Stromal cell of bone marrow (primary cell): ENCODE results near the gene PTPRA.
"Not testable (repeated sequence)": the region's sequence is repeated elsewhere in the genome, so short reads cannot be mapped to it uniquely, and the experiment has no call there.

Source experiments
- DNase-seq: peaks from one replicate; pipeline ENCODE4 v3.0.0-alpha.2; 2012; ENCODE audit warnings: low read depth

The PTPRA gene

DNA sequence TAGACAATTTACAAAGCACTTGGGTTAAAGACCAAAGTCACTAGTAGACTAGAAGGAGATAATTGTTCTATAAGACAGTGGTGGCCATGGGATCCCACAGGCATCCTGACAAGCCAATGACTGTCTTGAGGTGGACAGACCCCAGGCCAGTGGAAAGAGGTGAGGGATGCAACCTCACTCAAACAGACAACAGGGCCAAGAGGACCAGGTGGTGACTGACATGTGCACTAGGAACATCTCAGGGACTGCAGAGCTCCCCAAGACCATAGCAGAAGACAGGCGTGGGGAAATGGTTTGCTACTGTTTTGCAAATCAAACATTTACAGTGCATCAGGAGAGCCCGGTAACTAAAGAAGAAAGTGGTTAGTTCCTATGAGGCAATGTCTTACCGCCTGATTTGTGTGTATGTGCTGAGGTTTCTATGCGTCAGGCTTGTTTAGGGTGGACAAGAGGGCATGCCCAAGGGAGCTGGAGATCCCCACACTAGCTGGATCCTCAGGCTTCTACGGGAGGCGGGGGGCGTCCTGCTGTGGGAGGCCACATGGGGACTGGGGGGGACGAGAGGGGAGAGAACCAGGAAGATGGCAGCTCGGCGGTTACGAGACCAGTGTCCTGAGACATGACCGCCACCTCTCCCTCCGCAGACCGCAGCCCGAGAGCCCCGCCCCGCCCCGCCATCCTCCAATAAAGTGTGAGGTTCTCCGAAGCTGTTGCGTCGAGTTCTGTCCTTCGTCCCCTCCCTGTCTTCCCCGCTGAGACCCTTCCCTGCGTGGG, 171.9 kb downstream of the PTPRA start:
- peak; percentile 75 for DNase-seq

DNA sequence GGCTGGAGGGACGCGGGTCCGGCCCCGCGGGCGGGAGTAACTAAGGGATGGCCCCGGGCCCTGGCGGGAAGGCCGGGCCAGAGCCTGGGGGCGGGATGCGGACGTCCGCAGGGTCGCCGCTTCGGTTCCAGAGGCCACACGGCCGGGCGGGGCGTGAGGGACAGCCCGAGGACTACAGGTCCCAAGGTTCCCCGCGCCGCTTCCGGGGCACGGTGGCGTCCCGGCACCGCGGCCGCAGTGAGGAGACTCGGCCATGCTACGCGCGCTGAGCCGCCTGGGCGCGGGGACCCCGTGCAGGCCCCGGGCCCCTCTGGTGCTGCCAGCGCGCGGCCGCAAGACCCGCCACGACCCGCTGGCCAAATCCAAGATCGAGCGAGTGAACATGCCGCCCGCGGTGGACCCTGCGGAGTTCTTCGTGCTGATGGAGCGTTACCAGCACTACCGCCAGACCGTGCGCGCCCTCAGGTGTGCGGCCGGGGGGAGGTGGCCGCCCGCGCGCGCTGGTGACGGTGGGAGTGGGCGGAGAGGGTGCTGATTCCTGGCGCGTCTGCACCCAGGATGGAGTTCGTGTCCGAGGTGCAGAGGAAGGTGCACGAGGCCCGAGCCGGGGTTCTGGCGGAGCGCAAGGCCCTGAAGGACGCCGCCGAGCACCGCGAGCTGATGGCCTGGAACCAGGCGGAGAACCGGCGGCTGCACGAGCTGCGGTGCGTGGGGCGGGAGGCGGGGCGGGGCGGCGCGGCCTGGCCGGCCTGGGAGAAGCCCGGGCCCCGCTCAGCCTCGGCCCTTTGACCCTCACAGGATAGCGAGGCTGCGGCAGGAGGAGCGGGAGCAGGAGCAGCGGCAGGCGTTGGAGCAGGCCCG, 172.8 kb downstream of the PTPRA start, which contains the start of gene MRPS26:
Gene MRPS26, plus strand, starts transcription at position 237 of the 861 bp plus-strand sequence. Its CDS starts 17 bp downstream, at position 254.
- peak; percentile 76 for DNase-seq

DNA sequence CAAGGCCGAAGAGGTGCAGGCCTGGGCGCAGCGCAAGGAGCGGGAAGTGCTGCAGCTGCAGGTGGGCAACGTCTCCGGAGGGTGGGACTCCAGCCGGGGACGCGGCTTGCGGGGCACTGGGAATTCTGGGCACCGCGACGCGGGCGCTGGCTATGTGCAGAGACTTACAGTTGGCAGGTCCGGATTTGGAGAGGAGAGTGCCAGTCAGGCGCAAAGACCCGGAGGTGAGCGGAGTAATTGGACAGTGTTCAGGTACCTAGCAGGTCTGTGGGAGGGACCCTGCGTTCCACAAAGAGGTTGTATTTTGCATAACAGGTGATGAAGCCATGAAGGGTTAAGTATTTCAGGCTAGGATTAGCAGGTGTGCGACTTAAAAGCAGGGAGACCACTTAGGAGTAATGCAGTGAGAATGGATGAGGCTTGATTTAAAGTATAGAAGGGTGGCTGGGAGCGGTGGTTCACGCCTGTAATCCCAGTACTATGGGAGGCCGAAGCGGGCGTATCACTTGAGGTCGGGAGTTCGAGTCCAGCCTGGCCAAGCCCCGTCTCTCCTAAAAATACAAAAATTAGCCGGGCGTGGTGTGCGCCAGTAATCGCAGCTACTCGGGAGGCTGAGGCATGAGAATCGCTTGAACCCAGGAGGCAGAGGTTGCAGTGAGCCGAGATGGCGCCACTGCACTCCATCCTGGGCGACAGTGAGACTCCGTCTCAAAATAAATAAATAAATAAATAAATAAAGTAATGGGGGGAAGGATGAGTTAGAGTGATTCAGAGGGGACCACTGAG, 173.6 kb downstream of the PTPRA start:
- DNase-seq = no peak

DNA sequence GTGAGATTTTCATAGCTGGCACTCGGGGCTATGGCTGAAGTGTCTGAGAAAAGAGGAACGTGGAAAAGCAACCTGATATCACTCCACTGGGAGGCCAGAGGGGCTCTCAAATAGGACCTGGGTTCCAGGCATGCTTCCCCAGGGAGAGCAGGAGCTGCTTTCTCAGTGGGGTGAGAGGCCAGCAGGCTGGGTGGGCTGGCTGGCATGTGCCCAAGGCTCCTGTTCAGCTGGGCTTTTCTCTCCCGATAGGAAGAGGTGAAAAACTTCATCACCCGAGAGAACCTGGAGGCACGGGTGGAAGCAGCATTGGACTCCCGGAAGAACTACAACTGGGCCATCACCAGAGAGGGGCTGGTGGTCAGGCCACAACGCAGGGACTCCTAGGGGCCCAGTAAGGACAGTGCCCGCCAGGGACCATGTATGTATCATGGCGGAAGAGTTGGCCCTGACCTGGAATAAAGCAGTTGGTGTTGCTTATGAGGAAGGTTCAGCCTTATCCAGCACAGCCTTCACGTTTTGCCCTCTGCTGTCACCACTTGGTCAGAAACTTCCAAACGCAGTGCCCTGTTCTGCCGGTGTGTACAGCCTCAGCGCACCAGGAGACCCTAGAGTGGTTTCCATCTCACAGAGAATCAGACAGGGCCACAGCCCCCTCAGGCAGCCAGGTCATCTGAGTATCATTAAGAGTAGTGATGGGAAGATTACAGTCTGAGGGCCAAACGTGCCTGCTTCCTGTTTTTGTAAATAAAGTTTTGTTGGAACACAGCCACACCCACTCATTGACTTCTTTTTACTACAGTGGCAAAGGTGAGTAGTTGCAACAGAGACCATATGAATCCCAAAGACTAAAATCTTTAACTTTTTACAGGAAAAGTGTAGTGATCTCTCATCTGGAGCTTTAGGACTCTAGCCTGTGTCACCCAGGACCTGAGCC, 174.5 kb downstream of the PTPRA start:
- DNase-seq = no peak

DNA sequence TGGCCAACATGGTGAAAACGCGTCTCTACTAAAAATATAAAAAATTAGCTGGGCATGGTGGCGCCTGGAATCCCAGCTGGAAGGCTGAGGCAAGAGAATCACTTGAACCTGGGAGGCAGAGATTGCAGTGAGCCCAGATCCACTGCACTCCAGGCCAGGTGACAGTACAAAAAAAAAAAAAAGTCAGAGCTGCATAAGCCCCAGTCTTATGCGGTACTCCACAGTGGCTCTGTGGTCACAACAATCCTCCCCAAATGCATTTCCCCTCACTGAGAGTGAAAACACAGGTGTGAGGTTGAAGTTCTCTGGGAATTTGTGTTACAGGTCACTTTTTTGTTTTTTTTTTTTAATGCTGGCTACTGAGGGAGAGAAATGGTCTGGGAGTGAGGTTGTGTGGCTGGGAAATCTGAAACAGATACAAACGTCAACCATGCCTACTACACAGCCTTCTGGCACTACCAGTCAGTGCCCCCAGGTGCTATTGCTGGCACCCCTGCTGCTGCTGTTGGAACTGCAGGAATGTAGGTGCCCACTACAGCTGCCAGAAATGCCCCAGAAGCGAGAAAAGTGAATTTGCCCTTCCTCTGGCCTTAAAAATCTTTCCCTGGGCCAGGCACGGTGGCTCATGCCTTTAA, 178.2 kb downstream of the PTPRA start:
- DNase-seq = no peak

DNA sequence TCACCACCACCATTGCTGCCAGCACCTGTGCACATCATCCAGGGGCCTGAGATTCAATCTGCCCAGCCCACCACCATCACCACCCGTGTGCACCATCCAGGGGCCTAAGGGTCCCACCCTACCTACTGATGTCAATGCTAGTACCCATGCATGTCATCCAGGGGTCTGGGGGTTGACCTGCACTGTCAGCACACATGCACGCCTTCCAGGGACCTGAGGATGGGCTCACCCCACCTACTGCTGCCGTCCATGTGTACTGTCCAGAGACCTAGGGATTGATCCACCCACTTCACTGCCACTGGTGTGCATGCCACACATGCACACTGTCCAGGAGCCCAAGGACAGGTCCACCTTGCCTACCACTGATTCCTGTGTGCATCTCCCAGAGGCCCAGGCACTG, 186.2 kb downstream of the PTPRA start:
- no peak for DNase-seq

DNA sequence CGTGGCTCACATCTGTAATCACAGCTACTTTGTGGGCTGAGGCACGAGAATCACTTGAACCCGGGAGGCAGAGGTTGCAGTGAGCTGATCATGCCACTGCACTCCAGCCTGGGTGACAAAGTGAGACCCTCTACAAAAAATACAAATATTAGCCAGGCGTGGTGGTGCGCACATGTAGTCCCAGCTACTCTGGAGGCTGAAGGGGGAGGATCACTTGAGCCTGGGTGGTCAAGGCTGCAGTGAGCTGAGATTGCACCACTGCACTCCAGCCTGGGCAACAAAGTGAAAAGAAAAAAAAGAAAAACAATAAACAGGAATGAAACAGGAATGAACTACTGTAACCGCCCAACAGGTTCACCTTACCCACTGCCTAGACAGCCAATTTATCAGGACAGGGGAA, 190.8 kb downstream of the PTPRA start:
- not testable (repeated sequence) for DNase-seq

DNA sequence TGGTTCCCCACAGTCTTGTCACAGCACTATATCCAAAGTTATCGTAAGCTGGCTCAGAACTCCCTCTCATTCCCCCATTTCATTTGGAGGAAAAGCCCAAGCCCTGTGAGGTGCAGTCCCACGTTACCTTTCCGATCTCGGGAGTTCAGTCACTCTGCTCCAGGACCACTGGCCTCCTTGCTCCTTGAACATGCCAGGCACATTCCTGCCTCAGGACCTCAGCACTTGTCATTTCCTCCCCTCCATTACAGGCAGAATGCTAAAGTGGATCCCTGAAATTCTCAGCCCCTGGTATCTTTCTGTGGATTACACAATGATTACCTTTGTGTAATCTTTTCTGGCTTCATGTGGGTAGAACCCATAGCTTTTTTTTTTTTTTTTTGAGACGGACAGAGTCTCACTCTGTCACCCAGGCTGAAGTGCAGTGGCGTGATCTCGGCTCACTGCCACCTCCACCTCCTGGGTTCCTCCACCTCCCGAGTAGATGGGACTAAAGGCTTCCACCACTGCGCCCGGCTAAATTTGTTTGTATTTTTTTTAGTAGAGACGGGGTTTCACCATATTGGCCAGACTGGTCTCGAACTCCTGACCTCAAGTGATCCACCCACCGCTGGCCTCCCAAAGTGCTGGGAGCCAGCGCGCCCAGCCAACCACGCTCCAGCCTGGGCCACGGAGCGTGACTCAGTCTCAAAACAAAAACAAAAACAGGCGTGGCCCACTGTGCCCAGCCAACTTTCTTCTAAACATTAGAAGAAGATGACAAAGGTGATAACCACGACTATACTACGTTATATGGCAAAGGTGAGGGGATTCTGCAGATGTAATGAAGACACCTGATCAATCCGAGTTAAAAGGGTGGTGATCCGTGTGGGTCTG, 194.1 kb downstream of the PTPRA start:
- DNase-seq = no peak

DNA sequence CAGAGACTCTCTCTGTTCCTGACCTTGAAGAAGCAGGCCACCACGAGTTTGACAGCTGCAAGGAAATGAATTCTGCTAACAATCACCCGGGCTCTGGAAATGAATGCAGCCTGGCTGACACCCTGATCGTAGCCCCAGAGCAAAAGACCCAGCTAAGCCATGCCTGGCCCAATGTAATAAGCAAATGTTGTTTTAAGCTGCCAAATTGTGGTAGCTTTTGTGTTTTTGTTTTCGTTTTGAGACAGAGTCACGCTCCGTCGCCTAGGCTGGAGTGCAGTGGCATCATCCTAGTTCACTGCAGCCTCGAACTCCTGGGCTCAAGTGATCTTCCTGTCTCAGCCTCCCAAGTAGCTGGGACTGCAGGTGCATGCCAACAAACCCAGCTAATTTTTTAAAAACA, 194.8 kb downstream of the PTPRA start:
- DNase-seq = no peak

DNA sequence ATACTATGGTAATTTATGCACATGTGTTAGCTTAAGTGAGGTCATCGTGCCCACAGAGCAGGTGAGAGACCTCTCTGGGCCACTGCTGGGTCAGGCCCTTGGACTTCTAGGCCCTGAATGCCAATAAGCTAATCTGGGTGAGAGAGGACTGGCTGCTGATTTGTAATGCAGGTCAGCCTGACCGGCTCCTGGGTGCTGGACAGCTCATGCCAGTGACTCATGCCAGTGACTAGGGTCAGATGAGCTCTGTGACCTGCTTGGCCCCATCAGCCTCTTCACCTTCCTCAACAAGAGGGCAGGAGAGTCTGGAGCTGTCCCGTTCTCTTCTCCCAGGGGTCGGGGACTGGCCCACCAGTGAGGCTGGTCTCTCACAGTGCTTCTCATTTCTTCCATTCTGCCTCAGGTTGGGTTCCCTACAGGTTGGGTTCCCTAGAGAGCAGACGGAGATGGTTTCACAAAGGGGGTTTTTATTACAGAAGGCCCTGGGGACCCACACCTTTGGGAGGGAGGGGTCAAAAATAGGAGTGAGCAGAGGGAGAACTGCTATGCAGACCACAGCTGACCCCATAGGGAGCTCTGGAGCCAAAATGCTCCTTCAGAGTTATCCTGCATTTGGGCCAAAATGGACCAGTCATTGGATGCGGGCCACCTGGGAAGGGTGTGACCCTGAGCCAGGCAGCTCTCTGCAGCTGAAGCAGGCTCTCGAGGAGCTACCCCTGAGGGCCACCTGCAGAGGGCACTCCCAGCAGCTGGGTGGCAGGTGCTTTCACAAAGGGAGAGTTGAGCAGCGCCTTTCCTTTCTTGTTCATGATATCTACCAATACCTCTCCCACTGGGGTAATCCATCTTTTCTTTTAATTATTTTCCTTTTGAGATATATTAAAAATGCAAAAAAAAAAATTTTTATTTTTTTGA, 196.0 kb downstream of the PTPRA start:
- DNase-seq = peak; percentile 13

DNA sequence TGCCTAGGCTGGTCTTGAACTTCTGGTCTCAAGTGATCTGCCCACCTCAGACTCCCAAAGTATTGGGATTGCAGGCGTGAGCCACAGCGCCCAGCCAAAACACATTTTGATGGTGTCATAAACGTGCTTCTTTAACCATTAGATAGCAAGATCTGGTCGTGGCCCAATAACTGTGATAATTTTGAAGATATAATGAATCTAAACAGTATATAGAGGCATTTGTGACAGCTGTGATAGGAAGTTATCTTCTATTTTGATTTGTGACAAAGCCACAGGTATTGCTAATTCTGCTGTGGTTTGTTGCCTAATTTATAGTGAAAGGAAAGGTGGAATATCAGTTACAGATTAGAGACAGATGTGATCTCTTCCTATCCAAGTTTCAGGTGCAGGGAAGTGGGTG, 197.4 kb downstream of the PTPRA start:
- no peak for DNase-seq

DNA sequence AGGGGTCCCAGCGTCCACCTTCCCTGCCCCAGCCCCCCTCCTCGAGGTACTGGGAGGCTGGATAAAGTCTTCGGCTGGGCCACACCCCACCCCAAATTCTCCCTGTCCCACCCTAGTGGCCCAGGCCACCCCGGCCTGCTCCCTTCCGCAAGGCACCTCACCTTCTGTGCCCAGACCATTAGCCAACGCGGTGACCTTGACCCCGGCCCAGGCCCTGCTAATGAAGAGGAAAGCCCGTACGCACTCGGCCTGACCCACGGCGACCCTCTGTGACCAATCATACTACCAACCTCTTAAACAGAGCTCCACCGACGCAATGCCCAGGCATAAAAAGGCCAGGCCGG, 198.0 kb downstream of the PTPRA start:
- no peak for DNase-seq

DNA sequence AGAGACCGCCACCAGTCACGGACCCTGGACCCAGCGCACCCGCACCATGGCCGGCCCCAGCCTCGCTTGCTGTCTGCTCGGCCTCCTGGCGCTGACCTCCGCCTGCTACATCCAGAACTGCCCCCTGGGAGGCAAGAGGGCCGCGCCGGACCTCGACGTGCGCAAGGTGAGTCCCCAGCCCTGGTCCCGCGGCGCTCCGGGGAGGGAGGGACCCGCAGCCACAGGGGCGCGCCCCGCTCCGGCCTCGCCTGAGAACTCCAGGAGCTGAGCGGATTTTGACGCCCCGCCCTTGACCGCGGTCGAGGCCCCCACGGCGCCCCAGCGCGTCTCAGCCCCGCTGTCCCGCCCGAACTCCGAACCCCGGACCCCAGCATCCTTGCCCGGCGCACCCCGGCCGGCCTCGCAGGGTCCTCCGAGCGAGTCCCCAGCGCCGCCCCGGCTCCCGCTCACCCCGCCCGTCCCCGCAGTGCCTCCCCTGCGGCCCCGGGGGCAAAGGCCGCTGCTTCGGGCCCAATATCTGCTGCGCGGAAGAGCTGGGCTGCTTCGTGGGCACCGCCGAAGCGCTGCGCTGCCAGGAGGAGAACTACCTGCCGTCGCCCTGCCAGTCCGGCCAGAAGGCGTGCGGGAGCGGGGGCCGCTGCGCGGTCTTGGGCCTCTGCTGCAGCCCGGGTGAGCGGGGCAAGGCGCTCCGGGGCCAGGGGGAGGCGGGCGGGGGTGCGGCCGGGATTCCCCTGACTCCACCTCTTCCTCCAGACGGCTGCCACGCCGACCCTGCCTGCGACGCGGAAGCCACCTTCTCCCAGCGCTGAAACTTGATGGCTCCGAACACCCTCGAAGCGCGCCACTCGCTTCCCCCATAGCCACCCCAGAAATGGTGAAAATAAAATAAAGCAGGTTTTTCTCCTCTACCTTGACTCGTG, 198.6 kb downstream of the PTPRA start, which contains the start of gene OXT:
Gene OXT, plus strand, starts transcription at position 11 of the 920 bp plus-strand sequence. Its CDS starts 36 bp downstream, at position 47.
- no peak for DNase-seq

DNA sequence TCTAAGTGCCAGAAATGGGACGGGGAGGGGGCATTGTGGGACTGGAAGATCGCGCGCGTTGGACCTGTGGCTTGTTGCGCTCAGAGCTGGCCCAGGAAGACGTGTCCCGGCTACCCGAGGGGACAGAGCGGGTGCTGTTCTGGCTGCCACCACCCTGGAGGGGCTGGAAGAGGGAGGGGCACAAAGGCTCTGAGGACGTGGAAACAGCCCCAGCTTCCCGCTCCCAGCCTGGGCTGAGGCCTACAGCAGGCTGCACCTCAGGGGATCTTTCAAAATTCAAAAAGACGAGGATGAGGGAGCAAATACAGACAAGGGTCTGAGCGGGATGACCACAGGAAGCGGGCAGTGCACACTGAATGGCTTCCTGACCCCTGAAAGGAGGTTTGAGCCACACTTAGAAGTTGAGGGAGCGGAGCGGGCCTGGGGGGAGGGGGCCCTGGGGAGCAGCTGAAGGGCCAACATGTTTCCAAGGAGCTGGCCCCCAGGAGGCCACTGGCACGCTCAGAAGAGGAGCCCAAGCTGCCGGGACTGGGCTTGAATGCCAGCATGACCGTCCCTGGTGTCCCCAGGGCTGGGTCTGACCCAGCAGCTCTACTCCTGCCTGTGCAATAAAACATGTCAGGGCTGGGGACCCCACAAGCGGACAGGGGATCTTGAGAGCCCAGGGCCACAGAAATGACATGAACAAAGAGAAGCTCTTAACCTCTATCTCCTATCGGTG, 199.4 kb downstream of the PTPRA start:
- DNase-seq = no peak

DNA sequence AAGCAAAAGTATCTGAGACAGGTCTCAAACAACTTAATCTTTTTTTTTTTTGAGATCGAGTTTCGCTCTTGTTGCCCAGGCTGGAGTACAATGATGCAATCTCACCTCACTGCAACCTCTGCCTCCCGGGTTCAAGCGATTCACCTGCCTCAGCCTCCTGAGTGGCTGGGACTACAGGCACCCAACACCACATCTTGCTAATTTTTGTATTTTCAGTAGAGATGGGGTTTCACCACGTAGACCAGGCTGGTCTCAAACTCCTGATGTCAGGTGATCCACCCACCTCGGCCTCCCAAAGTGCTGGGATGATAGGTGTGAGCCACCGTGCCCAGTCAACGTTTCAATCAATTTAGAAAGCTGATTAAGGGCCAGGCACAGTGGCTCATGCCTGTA, 200.0 kb downstream of the PTPRA start:
- DNase-seq = not testable (repeated sequence)

DNA sequence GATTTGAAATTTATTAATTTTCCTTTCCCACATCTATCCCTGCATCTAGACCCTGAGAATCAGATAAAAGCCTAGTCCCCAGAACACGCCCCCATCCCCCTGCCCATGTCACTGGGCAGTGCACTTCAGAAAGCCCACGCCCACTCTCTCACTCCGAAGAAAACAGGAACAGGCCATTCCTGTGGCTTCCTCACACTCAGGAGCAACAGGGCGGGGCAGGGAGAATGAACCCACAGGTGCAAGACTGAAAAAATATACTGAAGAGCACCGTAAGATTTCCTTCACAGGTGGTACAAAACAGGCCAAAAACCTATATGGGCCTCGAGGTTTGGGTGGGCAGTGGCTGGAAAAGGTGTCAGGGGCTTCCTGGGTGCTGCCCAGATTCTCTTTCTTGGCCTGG, 201.5 kb downstream of the PTPRA start:
- no peak for DNase-seq

DNA sequence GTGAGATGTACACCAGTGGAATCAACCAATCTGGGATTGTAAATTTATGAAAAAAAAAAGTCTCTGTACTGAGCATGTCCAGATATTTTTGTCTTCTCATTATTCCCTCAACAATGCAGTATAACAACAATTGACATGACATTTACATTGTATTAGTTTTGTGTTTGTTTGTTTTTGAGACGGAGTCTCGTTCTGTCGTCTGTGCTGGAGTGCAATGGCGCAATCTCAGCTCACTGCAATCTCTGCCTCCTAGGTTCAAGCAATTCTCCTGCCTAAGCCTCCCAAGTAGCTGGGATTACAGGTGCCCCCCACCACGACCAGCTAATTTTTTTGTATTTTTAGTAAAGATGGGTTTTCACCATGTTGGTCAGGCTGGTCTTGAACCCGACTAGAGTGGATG, 202.0 kb downstream of the PTPRA start:
- not testable (repeated sequence) for DNase-seq
